Thymus (tissue), 11 donors: Measurements from ENCODE around the gene NFIB. TPM values are rescaled to one million over a fixed set of nuclear protein-coding genes. Genes with fewer than 3 reads are reported as not detected.

Experiments used
- DNase-seq, 9 donors: peaks; one replicate each; pipeline ENCODE4 v3.0.0-alpha.2; 2013; ENCODE audit warnings: low spot score in 9 of 9, low read depth in 6 of 9, missing footprints in 1 of 9
- H3K27ac ChIP-seq, 2 donors: one replicate each; pipeline ENCODE4 v1.5.1; 2013; ENCODE audit warnings: control low read depth in 1 of 2, low read depth in 1 of 2, low read length in 1 of 2, mild to moderate bottlenecking in 1 of 2, moderate library complexity in 1 of 2
- H3K27me3 ChIP-seq, 2 donors: one replicate each; pipeline ENCODE4 v1.5.1; 2013; ENCODE audit warnings: low read length in 1 of 2; ENCODE audit not compliant: control insufficient read depth in 2 of 2, insufficient read depth in 1 of 2
- H3K36me3 ChIP-seq, 2 donors: one replicate each; pipeline ENCODE4 v1.5.1; 2013; ENCODE audit warnings: low read length in 1 of 2, mild to moderate bottlenecking in 1 of 2, moderate library complexity in 1 of 2; ENCODE audit not compliant: control insufficient read depth in 2 of 2, insufficient read depth in 2 of 2
- H3K4me1 ChIP-seq, 2 donors: one replicate each; pipeline ENCODE4 v1.5.1; 2013; ENCODE audit warnings: low read length in 2 of 2; ENCODE audit not compliant: control insufficient read depth in 2 of 2, insufficient read depth in 2 of 2
- H3K4me3 ChIP-seq, 2 donors: one replicate each; pipeline ENCODE4 v1.5.1; 2013; ENCODE audit warnings: low read length in 2 of 2, control low read depth in 1 of 2, mild to moderate bottlenecking in 1 of 2
- H3K9me3 ChIP-seq, 2 donors: one replicate each; pipeline ENCODE4 v1.5.1; 2013; ENCODE audit warnings: low read length in 1 of 2, mild to moderate bottlenecking in 1 of 2; ENCODE audit not compliant: control insufficient read depth in 2 of 2, insufficient read depth in 1 of 2
- WGBS: extraction: QIAGEN DNeasy Blood & Tissue Kit; methylation state at CpG from one replicate; pipeline ENCODE4 v1.1.7; 2013; 5-methylcytosine and 5-hydroxymethylcytosine counted together
- polyA plus RNA-seq: library from polyadenylated mRNA; stranded (reverse); fragments of 200-250 nt; gene quantifications from one replicate; pipeline ENCODE4 v1.2.3, GENCODE V29; 2013
- total RNA-seq: library from RNA; stranded (reverse); fragments of 120-200 nt; gene quantifications from one replicate; pipeline ENCODE4 v1.2.4, GENCODE V29; 2013
- donor health status: healthy.

NFIB gene
- total and polyA plus RNA-seq, 2 donors, result 10.3 to 12.4 TPM

DNA sequence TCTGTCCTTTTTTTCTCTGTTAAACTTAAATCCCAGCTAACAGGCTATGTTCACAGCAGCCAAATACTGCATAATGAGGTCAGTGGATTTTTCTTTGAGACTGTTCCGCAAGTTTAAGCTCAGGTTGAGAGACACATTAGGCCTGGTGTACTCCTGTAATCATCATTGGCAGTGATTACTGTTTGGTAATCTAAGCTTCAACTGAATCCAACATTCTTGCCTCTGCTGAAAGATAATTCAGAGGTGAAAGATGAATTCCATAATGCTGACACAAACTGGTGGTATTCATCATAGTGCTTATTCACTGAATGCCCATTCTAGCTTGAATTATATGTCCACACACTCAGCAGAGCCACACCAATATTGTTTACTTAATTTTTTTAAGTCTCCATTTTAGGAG is 108.5 kb downstream of the NFIB start:
- DNase-seq, result no peak
- H3K4me3 ChIP-seq, result no peak overlapping the region
- no peaks in the 10 kb centered on the region for H3K27me3 ChIP-seq
- H3K9me3 ChIP-seq, result no peaks in the 10 kb centered on the region
- H3K4me1 ChIP-seq, result no peaks in the 10 kb centered on the region
- 96% methylated on average over 1 of the region's 1 CpG for WGBS
- H3K27ac ChIP-seq, result no peak overlapping the region
- no peaks in the 10 kb centered on the region for H3K36me3 ChIP-seq

GRCh38 chr9:14203356-14204056 is 110.4 kb downstream of the NFIB start:
- no peaks in the 10 kb centered on the region for H3K36me3 ChIP-seq
- peak overlapping the region; percentile 18 to 52 for H3K27ac ChIP-seq
- H3K9me3 ChIP-seq, result no peaks in the 10 kb centered on the region
- no peak overlapping the region for H3K4me3 ChIP-seq
- 93% methylated on average over 12 of the region's 12 CpGs for WGBS
- H3K27me3 ChIP-seq, result no peaks in the 10 kb centered on the region
- no peaks in the 10 kb centered on the region for H3K4me1 ChIP-seq
- DNase-seq, result no peak

- H3K9me3 ChIP-seq, result no peaks in the 10 kb centered on the region
- peak in 1 of 9 donors; percentile 4 for DNase-seq
- H3K4me3 ChIP-seq, result no peak overlapping the region
- H3K27me3 ChIP-seq, result no peaks in the 10 kb centered on the region
- no peaks in the 10 kb centered on the region for H3K36me3 ChIP-seq
- WGBS, result 64% methylated on average over 6 of the region's 6 CpGs
- H3K4me1 ChIP-seq, result no peaks in the 10 kb centered on the region
- H3K27ac ChIP-seq, result no peak overlapping the region
Observed at GRCh38 chr9:14198841-14199455, 115.0 kb downstream of the NFIB start.

DNA sequence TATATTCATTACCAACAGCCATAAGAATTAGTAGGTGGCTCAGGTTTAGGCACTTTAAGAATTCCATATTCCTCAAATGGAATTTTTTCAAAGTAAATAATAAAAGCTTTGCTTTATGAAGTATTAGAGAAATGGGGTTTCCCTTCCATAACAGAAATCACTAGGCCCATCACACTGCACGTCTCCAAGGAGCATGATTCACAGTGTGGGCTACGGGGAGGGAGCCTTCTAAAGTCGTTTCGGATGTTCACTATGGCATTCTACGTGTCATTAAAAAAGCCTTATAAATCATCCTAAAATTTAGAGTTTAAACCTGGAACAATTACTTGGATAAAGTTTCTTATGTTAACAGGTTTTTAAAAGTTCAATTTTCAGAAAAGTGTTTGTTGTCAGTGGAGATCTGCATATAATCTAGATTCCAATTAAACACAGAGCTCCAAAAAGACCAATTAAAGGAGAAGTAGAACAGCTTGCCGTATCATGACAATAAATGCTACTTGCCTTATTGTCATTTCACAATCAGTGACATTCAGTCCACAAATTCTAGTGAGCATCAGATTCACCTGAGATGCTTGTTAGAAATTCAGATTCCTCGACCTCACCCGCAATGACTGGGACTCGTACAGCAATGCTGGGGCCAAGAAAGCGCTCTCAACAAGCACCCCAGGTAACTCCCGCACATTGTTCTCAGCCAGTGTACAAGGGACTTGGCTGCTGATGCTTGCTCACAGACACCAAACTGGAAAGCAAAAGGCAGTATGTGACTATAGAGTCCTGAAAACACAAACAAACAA is 115.7 kb downstream of the NFIB start:
- H3K36me3 ChIP-seq, result no peaks in the 10 kb centered on the region
- no peak overlapping the region for H3K27ac ChIP-seq
- H3K4me3 ChIP-seq, result no peak overlapping the region
- no peaks in the 10 kb centered on the region for H3K9me3 ChIP-seq
- H3K4me1 ChIP-seq, result no peaks in the 10 kb centered on the region
- no peaks in the 10 kb centered on the region for H3K27me3 ChIP-seq
- WGBS, result 93% methylated on average over 11 of the region's 11 CpGs
- DNase-seq, result no peak

GRCh38 chr9:14197325-14197858 is 116.5 kb downstream of the NFIB start:
- Histone ChIP-seq H3K9me3 (no peaks in the 10 kb centered on the region), H3K4me3 (no peak overlapping the region), H3K27ac (no peak overlapping the region), H3K27me3 (no peaks in the 10 kb centered on the region), H3K36me3 (no peaks in the 10 kb centered on the region), H3K4me1 (no peaks in the 10 kb centered on the region)
- DNase-seq, result no peak
- 80% methylated on average over 4 of the region's 4 CpGs for WGBS

DNA sequence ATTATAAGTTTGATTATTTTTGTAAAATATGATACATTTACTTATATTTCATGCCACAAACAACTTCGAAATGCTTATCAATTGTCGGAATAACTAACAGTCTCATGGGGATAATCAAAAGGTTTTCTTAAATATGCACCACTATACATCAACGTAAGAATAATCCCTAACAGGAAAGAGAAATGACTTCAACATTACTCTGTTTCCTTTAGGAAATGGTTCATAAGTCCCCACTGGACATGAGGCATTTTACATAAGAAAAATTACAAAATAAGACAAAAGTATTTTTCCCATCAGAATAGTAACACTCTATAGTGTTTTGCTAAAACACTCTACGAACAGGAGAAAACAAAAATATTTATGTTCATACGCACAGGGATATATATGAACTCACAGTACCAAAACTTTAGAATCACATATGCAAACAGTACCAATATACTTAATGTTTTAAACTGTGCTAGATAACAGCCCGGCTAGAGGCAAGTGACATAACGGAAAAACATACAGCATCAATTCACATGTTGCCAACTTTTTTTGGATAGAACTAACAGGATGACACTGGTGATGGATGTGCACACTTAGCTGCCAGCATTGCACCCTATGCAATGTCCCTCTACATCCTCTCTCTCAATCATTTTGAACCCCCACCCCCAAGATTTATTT is 120.5 kb downstream of the NFIB start:
- WGBS, result 92% methylated on average over 7 of the region's 7 CpGs
- no peak overlapping the region for H3K4me3 ChIP-seq
- no peaks in the 10 kb centered on the region for H3K27me3 ChIP-seq
- H3K4me1 ChIP-seq, result no peaks in the 10 kb centered on the region
- H3K36me3 ChIP-seq, result no peaks in the 10 kb centered on the region
- DNase-seq, result no peak
- no peak overlapping the region for H3K27ac ChIP-seq
- no peaks in the 10 kb centered on the region for H3K9me3 ChIP-seq

DNA sequence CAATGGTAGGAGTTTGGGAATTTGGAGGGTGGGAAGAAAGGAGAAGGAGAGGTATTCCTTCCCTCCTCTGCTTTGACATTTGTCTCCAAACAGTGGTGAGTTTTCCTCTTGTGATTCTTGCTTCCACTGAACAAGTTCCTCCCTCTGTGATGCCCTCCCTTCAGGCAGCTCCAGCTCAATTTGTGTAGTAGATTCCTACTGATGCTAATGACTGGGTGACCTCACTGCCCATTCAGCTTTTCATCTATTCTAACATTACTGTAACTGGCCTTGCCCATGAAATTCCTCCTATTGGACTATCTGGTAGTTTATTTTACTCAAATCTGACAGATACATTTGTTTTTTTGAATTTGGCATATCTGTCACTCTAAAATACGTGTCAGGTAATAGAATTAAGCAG is 121.4 kb downstream of the NFIB start:
- no peaks in the 10 kb centered on the region for H3K4me1 ChIP-seq
- no peak overlapping the region for H3K27ac ChIP-seq
- DNase-seq, result no peak
- WGBS, result 75% methylated on average over 1 of the region's 1 CpG
- H3K9me3 ChIP-seq, result no peaks in the 10 kb centered on the region
- H3K36me3 ChIP-seq, result no peaks in the 10 kb centered on the region
- no peaks in the 10 kb centered on the region for H3K27me3 ChIP-seq
- no peak overlapping the region for H3K4me3 ChIP-seq

GRCh38 chr9:14191512-14191911 is 122.4 kb downstream of the NFIB start:
- no peak for DNase-seq
- 95% methylated on average over 1 of the region's 1 CpG for WGBS
- Histone ChIP-seq H3K27ac (no peak overlapping the region), H3K4me1 (no peaks in the 10 kb centered on the region), H3K36me3 (no peaks in the 10 kb centered on the region), H3K9me3 (no peaks in the 10 kb centered on the region), H3K4me3 (no peak overlapping the region), H3K27me3 (no peaks in the 10 kb centered on the region)
